AG09309 (cell line): ENCODE data around the gene JAZF1.

Experiments used
- DNase-seq: peaks from one replicate; pipeline ENCODE4 v3.0.0-alpha.2; 2010; ENCODE audit warnings: low read depth
- H3K4me3 ChIP-seq: 2 replicates; pipeline ENCODE4 v1.5.1; 2011; ENCODE audit warnings: mild to moderate bottlenecking, low read depth, low read length, moderate library complexity; ENCODE audit not compliant: control insufficient read depth
- CTCF ChIP-seq: IDR thresholded peaks from 2 replicates; pipeline ENCODE4 v1.5.1; 2011; ENCODE audit warnings: mild to moderate bottlenecking, low read depth, low read length, inconsistent platforms; ENCODE audit not compliant: insufficient read depth, control insufficient read depth; ENCODE audit errors: missing control alignments

JAZF1 gene

GRCh38 chr7:28176174-28176573 lies 4.4 kb downstream of the JAZF1 start:
- TF ChIP-seq CTCF = no peak
- H3K4me3 ChIP-seq = no peak overlapping the region
- no peak for DNase-seq

- no peak for TF ChIP-seq CTCF
- DNase-seq = no peak
- no peak overlapping the region for H3K4me3 ChIP-seq
These were observed 5.5 kb downstream of the JAZF1 start for GRCh38 chr7:28174901-28175661.

- H3K4me3 ChIP-seq = no peak overlapping the region
- TF ChIP-seq CTCF = no peak
- DNase-seq = no peak
These were observed 6.2 kb downstream of the JAZF1 start for GRCh38 chr7:28174442-28174841.

GRCh38 chr7:28173531-28173930 lies 7.1 kb downstream of the JAZF1 start:
- H3K4me3 ChIP-seq = no peak overlapping the region
- no peak for DNase-seq
- no peak for TF ChIP-seq CTCF

GRCh38 chr7:28172958-28173357 lies 7.6 kb downstream of the JAZF1 start:
- DNase-seq = no peak
- no peak overlapping the region for H3K4me3 ChIP-seq
- TF ChIP-seq CTCF = no peak

GRCh38 chr7:28170701-28171100 lies 9.9 kb downstream of the JAZF1 start:
- no peak for DNase-seq
- TF ChIP-seq CTCF = no peak
- H3K4me3 ChIP-seq = no peak overlapping the region
